Fibroblast of mammary gland (primary cell): Measurements from ENCODE around the gene MBP.

Experiments used
- DNase-seq: peaks from one replicate; pipeline ENCODE4 v3.0.0-alpha.2; 2010; ENCODE audit warnings: low read depth
- H3K4me3 ChIP-seq: 2 replicates; pipeline ENCODE4 v1.5.1; 2011; ENCODE audit warnings: low read depth, mild to moderate bottlenecking, low read length, moderate library complexity; ENCODE audit not compliant: control insufficient read depth
- TF ChIP-seq, protein P1 (sequence below): conservative IDR thresholded peaks from 2 replicates; pipeline ENCODE4 v1.5.1; 2011; ENCODE audit warnings: low read depth, low read length, inconsistent platforms; ENCODE audit not compliant: control insufficient read depth, insufficient read depth

Gene MBP

DNA sequence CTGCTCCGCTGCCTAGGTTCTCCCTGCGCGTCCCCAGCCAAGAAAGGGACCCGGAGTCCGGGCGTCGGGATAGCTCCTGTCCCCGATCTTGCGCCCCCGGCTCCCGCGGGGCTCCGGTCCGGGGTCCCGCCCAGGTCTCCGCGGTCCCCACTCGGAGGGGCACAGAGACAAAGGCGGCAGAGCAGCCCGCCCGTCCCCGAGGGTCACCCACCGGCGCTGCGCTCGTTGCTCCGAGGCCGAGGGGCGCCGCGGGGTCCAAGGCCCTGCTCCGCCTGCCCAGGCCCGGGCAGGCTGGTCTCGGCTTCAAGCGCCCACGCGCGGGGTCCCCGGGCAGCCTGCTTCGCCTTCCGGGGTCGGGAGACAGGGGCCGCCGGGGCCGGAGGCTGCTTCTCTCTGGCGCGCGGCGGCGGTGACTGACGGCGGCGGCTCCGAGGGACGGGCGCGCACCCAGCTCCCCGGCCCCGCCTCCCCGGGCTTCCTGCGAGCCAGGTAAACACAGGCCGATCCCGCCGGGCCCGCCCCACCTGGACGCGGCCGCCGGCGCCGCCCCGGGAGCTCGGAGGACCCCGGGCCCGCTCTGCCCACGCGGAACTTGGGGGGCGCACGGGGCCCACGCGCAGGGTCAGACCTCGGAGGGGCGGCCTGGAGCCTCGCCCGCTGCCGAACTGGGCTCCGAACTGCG lies at the start of gene MBP:
Gene MBP (minus strand): TSS at position 415 of the 682 bp plus-strand sequence. CDS start 27,522 bp downstream, outside the sequence.
- TF ChIP-seq, protein P1, sequence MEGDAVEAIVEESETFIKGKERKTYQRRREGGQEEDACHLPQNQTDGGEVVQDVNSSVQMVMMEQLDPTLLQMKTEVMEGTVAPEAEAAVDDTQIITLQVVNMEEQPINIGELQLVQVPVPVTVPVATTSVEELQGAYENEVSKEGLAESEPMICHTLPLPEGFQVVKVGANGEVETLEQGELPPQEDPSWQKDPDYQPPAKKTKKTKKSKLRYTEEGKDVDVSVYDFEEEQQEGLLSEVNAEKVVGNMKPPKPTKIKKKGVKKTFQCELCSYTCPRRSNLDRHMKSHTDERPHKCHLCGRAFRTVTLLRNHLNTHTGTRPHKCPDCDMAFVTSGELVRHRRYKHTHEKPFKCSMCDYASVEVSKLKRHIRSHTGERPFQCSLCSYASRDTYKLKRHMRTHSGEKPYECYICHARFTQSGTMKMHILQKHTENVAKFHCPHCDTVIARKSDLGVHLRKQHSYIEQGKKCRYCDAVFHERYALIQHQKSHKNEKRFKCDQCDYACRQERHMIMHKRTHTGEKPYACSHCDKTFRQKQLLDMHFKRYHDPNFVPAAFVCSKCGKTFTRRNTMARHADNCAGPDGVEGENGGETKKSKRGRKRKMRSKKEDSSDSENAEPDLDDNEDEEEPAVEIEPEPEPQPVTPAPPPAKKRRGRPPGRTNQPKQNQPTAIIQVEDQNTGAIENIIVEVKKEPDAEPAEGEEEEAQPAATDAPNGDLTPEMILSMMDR: no peak
- no peak for DNase-seq

DNA sequence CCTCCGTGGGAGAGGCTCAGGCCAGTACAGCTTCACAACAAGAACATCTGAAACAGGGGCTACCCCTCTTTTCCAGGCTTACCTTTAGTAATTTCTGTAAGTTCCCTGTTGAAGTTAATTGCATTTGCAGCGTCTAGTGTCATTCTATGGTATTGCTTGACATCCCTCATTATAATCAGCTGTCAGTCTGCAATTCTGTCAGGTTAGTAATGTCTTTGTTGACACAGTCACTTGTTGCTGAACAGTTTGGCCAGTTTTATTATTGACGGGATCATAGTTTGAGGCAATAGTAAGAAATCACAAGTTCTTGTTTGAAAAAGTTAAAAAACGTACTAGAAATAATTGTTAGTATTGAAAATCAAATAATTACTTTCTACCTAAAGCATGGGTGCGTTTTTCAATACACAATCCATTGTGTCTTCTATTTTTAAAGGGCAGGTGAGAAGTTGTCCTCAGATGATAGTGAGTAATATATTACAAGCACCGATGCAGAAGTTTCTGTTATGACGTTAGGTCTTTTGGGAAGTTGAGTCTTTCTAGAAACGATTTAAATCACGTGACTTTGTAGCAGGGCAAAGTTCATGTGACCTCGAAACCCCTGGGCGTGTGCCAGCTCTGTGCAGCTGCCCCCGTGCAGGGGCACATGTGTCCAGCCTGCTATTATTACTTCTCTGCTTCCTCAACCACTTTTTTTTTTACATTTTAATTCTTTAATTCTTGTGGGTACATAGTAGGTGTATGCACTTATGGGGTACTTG lies 49.5 kb upstream of the MBP start:
- H3K4me3 ChIP-seq: no peak overlapping the region
- TF ChIP-seq, protein P1: no peak
- DNase-seq: no peak

More for the DNA sequence above, at the start of gene MBP:
- H3K4me3 ChIP-seq: peak within 1 kb of the TSS; percentile 66

DNA sequence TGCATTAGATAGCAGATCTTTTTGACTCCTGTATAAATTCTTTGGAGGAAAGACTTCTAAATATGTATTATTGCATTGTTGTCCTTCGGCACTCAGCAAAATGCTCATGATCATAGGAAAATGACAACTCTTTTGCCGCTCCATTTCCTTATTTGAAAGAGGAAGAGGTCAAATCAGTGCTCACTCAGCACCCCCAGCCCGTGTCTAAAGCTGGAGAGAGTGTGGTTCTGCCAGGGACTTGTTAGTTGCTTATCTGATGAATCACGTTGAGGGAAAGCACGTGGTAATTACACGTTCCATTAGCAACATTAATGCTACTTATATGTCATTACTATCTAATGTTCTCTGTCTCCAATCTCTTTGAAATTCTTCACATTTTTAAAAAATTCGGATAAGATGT lies 46.0 kb upstream of the MBP start:
- DNase-seq: peak; percentile 20
- H3K4me3 ChIP-seq: no peak overlapping the region
- TF ChIP-seq, protein P1: no peak

DNA sequence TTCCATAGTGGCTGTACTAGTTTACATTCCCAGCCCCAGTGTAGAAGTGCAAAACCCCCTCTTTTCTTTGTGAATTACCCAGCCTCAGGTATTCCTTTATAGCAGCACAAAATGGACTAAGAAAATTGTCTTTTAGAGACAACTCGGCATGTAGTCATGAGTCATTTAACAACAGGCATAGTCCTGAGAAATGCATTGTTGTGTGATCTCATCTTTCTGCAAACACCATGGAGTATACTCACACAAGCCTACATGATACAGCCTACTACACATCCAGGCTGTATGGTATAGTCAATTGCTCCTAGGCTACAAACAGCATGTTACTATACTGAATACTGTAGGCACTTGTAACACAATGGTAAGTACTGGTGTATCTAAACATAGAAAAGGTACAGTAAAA lies 44.4 kb upstream of the MBP start:
- TF ChIP-seq, protein P1: no peak
- no peak overlapping the region for H3K4me3 ChIP-seq
- DNase-seq: peak; percentile 81

DNA sequence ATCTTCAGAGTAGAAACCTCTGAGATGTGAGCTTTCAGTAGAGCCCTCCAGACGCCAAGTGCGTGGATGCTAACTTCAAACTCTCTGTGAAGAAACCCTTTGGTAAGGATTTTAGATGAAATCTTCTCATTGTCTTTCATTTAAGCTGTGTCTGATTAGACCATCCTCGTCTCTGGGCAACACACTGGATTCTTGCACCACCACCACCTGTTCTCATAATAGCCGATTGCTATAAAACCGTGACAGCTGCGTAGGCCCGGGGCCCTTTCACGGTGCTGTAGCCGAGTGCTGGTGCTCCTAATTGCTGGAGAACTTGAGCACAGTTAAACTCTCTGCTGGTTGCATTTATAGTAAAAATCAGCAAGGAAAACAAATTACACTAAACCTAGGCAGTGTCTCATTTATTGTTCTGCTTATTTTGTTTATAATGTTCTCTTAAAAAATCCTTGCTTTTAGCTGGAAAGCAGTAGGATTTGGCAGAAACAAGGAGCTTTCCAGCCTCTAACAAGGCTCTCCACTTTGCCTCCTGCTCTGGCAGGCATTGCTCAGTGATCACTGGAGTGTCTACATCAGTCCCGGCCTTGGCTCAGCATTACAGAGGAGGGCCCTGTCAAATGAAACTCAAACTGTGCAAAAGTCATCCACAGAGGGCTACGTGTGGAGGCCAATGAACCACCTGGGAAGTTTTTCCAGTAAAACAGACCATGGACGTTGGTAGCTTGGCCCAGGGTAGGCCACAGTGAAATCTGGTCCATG lies 40.9 kb upstream of the MBP start:
- no peak for DNase-seq
- TF ChIP-seq, protein P1: no peak
- H3K4me3 ChIP-seq: no peak overlapping the region

DNA sequence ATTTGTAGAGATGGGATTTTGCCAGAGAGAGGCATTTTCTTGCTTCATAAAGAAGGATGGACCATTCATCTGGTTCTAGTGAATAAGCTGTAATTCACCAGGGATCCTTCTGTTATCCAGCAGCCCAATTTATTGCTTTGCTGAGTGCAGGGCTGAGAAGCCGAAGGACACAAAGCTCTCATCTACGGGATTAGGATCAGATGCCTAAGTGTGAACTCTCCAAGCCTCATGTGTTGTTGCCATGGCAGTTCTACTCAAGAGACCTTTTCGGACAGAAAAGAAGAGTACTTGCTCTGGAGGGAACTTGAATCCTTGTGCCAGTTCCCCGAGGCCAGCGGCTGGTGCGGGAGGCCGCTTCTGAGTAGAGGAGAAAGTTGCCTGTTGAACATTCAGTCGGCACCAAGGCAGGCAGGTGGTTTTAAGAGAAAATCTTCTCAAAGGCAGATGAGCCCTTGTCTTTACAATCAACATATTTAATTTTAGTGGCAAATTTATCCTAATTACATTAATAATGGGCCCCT lies 38.4 kb upstream of the MBP start:
- H3K4me3 ChIP-seq: no peak overlapping the region
- DNase-seq: no peak
- TF ChIP-seq, protein P1: no peak
